ENCODE data around the gene NFE2L3. TPM values are rescaled to one million over a fixed set of nuclear protein-coding genes. Genes with fewer than 3 reads are reported as not detected.

The NFE2L3 gene
- total and polyA plus RNA-seq, 4 donors = 0.32 to 1.9 (median 1.3) TPM

- TF ChIP-seq SP1 (IDR thresholded peaks at IDR 0.05) (no peak), HNF4G (IDR thresholded peaks at IDR 0.05) (no peak), EGR1 (IDR thresholded peaks at IDR 0.05; ENCODE audit: low read depth in 2 of 2) (no peak), JUND (IDR thresholded peaks at IDR 0.05) (no peak), HNF4A (conservative IDR thresholded peaks at IDR 0.05) (no peak), ATF3 (IDR thresholded peaks at IDR 0.05) (no peak), NR2F2 (IDR thresholded peaks at IDR 0.05) (no peak)
- no peaks in the 10 kb centered on the region for H3K27me3 ChIP-seq (ENCODE audit: control insufficient read depth in 4 of 4, insufficient read depth in 4 of 4, low read length in 3 of 4)
- H3K27ac ChIP-seq (ENCODE audit: low read depth in 1 of 2, low read length in 2 of 2) = no peak overlapping the region
- WGBS = 71% methylated on average over 5 of the region's 5 CpGs
- no peaks in the 10 kb centered on the region for H3K9me3 ChIP-seq (ENCODE audit: control insufficient read depth in 4 of 4, low read length in 3 of 4)
- DNase-seq (ENCODE audit: low spot score) = no peak
- no peaks in the 10 kb centered on the region for H3K4me1 ChIP-seq (ENCODE audit: control insufficient read depth in 4 of 4, insufficient read depth in 4 of 4, low read length in 3 of 4)
- no peaks in the 10 kb centered on the region for H3K36me3 ChIP-seq (ENCODE audit: control insufficient read depth in 4 of 4, insufficient read depth in 3 of 4, low read depth in 1 of 4, low read length in 3 of 4)
- no peak overlapping the region for H3K4me3 ChIP-seq (ENCODE audit: low read depth in 1 of 3, low read length in 3 of 3)
- no peak overlapping the region for H3K9ac ChIP-seq (ENCODE audit: low read depth in 1 of 2, low read length in 2 of 2)
Measured at GRCh38 chr7:26233902-26234511, 82.0 kb downstream of the NFE2L3 start.

Other genes with a start within 250 kb of the NFE2L3 start
- 100 to 1,000 TPM; 128 to 168 TPM for gene HNRNPA2B1, start 48.5 kb downstream of the NFE2L3 start, total RNA-seq
- gene HNRNPA2B1, start 48.5 kb downstream of the NFE2L3 start, polyA plus RNA-seq = 100 to 1,000 TPM; 195 to 295 TPM
- gene CBX3, start 49.5 kb downstream of the NFE2L3 start, total RNA-seq = 10 to 100 TPM; 35.0 to 53.3 TPM
- gene CBX3, start 49.5 kb downstream of the NFE2L3 start, polyA plus RNA-seq = 10 to 100 TPM; 26.9 to 31.1 TPM
- gene SNX10, start 139.7 kb downstream of the NFE2L3 start, total RNA-seq = 10 to 100 TPM in 1 of 2 donors, 1 to 10 TPM in 1; 5.9 to 14.0 TPM
- gene SNX10, start 139.7 kb downstream of the NFE2L3 start, polyA plus RNA-seq = 10 to 100 TPM; 11.5 to 15.9 TPM